Measurements from ENCODE around the gene UBR1. TPM values are rescaled to one million over a fixed set of nuclear protein-coding genes. Genes with fewer than 3 reads are reported as not detected.
A peak's percentile ranks its signal among the peaks of the same experiment; 100 is the strongest.

Gene UBR1
- total RNA-seq, 3 donors from 2014 or later: 20.3 to 37.0 (median 26.8) TPM

- intact Hi-C loops (cut with DNase I, micrococcal nuclease): no loop called here
- Histone ChIP-seq H3K4me3 (peak overlapping the region; percentile 61), H3K9me3 (no peaks in the 10 kb centered on the region), H3K36me3 (ENCODE audit: low read depth) (no peaks in the 10 kb centered on the region), H3K4me1 (ENCODE audit: low read depth) (peaks cover 13% of the 10 kb centered on the region)
- peak in 1 of 3 donors; percentile 41 for DNase-seq
- peak; percentile 74 for ATAC-seq
- TF ChIP-seq CTCF (IDR thresholded peaks at IDR 0.05): no peak
Measured at GRCh38 chr15:43105077-43105736, 631 bp downstream of the UBR1 start.

- peaks cover 13% of the 10 kb centered on the region for H3K4me1 ChIP-seq (ENCODE audit: low read depth)
- H3K4me3 ChIP-seq: no peak overlapping the region
- H3K9me3 ChIP-seq: no peaks in the 10 kb centered on the region
- H3K36me3 ChIP-seq (ENCODE audit: low read depth): no peaks in the 10 kb centered on the region
- no peak for DNase-seq
- no peak for TF ChIP-seq CTCF (IDR thresholded peaks at IDR 0.05)
- no peak for ATAC-seq
- intact Hi-C loops (cut with DNase I, micrococcal nuclease): no loop called here
Measured at GRCh38 chr15:43104426-43104825, 1.4 kb downstream of the UBR1 start.

GRCh38 chr15:43103907-43104306 is 1.9 kb downstream of the UBR1 start:
- H3K4me1 ChIP-seq (ENCODE audit: low read depth): peaks cover 13% of the 10 kb centered on the region
- intact Hi-C loops (cut with DNase I, micrococcal nuclease): no loop called here
- no peaks in the 10 kb centered on the region for H3K9me3 ChIP-seq
- H3K36me3 ChIP-seq (ENCODE audit: low read depth): no peaks in the 10 kb centered on the region
- TF ChIP-seq CTCF (IDR thresholded peaks at IDR 0.05): no peak
- DNase-seq: no peak
- H3K4me3 ChIP-seq: no peak overlapping the region
- ATAC-seq: no peak

GRCh38 chr15:43102187-43102586 is 3.7 kb downstream of the UBR1 start:
- intact Hi-C loops (cut with DNase I, micrococcal nuclease): no loop called here
- H3K4me1 ChIP-seq (ENCODE audit: low read depth): peaks cover 16% of the 10 kb centered on the region
- DNase-seq: no peak
- no peak overlapping the region for H3K4me3 ChIP-seq
- no peaks in the 10 kb centered on the region for H3K9me3 ChIP-seq
- no peak for TF ChIP-seq CTCF (IDR thresholded peaks at IDR 0.05)
- no peak for ATAC-seq
- H3K36me3 ChIP-seq (ENCODE audit: low read depth): no peaks in the 10 kb centered on the region

- no peak for ATAC-seq
- intact Hi-C loops (cut with DNase I, micrococcal nuclease): no loop called here
- no peak for TF ChIP-seq CTCF (IDR thresholded peaks at IDR 0.05)
Measured at GRCh38 chr15:43100971-43101370, 4.9 kb downstream of the UBR1 start.

More at GRCh38 chr15:43100971-43101370, 4.9 kb downstream of the UBR1 start:
- DNase-seq: no peak
- Histone ChIP-seq H3K36me3 (ENCODE audit: low read depth) (no peaks in the 10 kb centered on the region), H3K4me3 (no peak overlapping the region), H3K4me1 (ENCODE audit: low read depth) (peaks cover 10% of the 10 kb centered on the region), H3K9me3 (no peaks in the 10 kb centered on the region)

Data from mucosa of descending colon (tissue), 3 donors.